Loucy (cell line): ENCODE results near the gene C1QTNF9B.
"Not testable (repeated sequence)": the region's sequence is repeated elsewhere in the genome, so short reads cannot be mapped to it uniquely, and the experiment has no call there.

Experiments used
- H2AFZ ChIP-seq: fragments of 200-600 bp; sonication (generic); 2 replicates; pipeline ENCODE4 v1.6.0; 2016; ENCODE audit warnings: antibody characterized with exemption, mild to moderate bottlenecking, low read length, moderate library complexity
- H3F3A ChIP-seq: fragments of 200-600 bp; 2 replicates; pipeline ENCODE4 v1.6.0; 2016; ENCODE audit warnings: antibody characterized with exemption, low read depth, mild to moderate bottlenecking
- H3K27me3 ChIP-seq: fragments of 200-600 bp; sonication (generic); 2 replicates; pipeline ENCODE4 v1.6.1; 2014; ENCODE audit warnings: low read length, mild to moderate bottlenecking; ENCODE audit not compliant: insufficient read depth, poor library complexity, severe bottlenecking
- H3K36me3 ChIP-seq: fragments of 200-600 bp; sonication (generic); 2 replicates; pipeline ENCODE4 v1.6.1; 2016; ENCODE audit warnings: low read length; ENCODE audit not compliant: insufficient read depth
- H3K4me1 ChIP-seq: fragments of 200-600 bp; sonication (generic); 2 replicates; pipeline ENCODE4 v1.5.1; 2014; ENCODE audit warnings: low read length, mild to moderate bottlenecking; ENCODE audit not compliant: insufficient read depth, poor library complexity, severe bottlenecking
- H3K4me2 ChIP-seq: fragments of 200-600 bp; sonication (generic); 2 replicates; pipeline ENCODE4 v1.6.0; 2014; ENCODE audit warnings: antibody characterized with exemption, low read length, low read depth, mild to moderate bottlenecking; ENCODE audit not compliant: poor library complexity, severe bottlenecking
- H3K4me3 ChIP-seq: fragments of 200-600 bp; sonication (generic); 2 replicates; pipeline ENCODE4 v1.5.1; 2014; ENCODE audit warnings: low read length, mild to moderate bottlenecking, mixed read lengths; ENCODE audit not compliant: poor library complexity, severe bottlenecking
- H3K79me2 ChIP-seq: fragments of 200-600 bp; sonication (generic); 2 replicates; pipeline ENCODE4 v1.6.1; 2014; ENCODE audit warnings: low read length; ENCODE audit not compliant: insufficient read depth
- H3K9ac ChIP-seq: fragments of 200-600 bp; sonication (generic); 2 replicates; pipeline ENCODE4 v1.6.0; 2014; ENCODE audit warnings: mild to moderate bottlenecking, low read depth, low read length, moderate library complexity; ENCODE audit not compliant: poor library complexity, severe bottlenecking
- H3K9me2 ChIP-seq: fragments of 200-600 bp; sonication (generic); replicated peaks from 2 replicates; pipeline ENCODE4 v1.6.1; 2016; ENCODE audit warnings: low read depth, low read length, mixed read lengths
- H3K9me3 ChIP-seq: fragments of 200-600 bp; sonication (generic); 2 replicates; pipeline ENCODE4 v1.6.1; 2014; ENCODE audit warnings: mild to moderate bottlenecking, antibody characterized with exemption, low read length, low read depth; ENCODE audit not compliant: insufficient read depth
- H4K20me1 ChIP-seq: fragments of 200-600 bp; sonication (generic); 2 replicates; pipeline ENCODE4 v1.6.0; 2014; ENCODE audit warnings: antibody characterized with exemption, low read length, mild to moderate bottlenecking; ENCODE audit not compliant: insufficient read depth, poor library complexity, severe bottlenecking
- CTCF ChIP-seq: fragments of 200-600 bp; sonication (generic); conservative IDR thresholded peaks from 2 replicates; pipeline ENCODE4 v1.5.1; 2014; ENCODE audit warnings: mild to moderate bottlenecking, antibody characterized with exemption, low read length
- EZH2phosphoT487 ChIP-seq: fragments of 200-600 bp; IDR thresholded peaks from 2 replicates; pipeline ENCODE4 v1.6.1; 2018; ENCODE audit warnings: antibody characterized with exemption, mild to moderate bottlenecking, moderate library complexity, borderline replicate concordance

The C1QTNF9B gene

GRCh38 chr13:23898101-23898500 is 799 bp upstream of the C1QTNF9B start:
- Histone ChIP-seq H3K9ac (no peak overlapping the region), H3K4me2 (no peak overlapping the region)

GRCh38 chr13:23894746-23895145 is 2.6 kb downstream of the C1QTNF9B start:
- H3K4me1 ChIP-seq, H3K9me3 ChIP-seq, H3K27me3 ChIP-seq: not testable (repeated sequence)

More at GRCh38 chr13:23898101-23898500, 799 bp upstream of the C1QTNF9B start:
- no peaks in the 10 kb centered on the region for H3K36me3 ChIP-seq
- H3K27me3 ChIP-seq, result no peaks in the 10 kb centered on the region
- H2AFZ ChIP-seq, result no peak overlapping the region
- H4K20me1 ChIP-seq, result no peaks in the 10 kb centered on the region
- no peaks in the 10 kb centered on the region for H3K9me2 ChIP-seq
- no peaks in the 10 kb centered on the region for H3K9me3 ChIP-seq
- TF ChIP-seq EZH2phosphoT487 (no peak), CTCF (no peak)
- no peaks in the 10 kb centered on the region for H3K79me2 ChIP-seq
- no peak overlapping the region for H3K4me3 ChIP-seq
- peaks cover 3% of the 10 kb centered on the region for H3K4me1 ChIP-seq
- no peaks in the 10 kb centered on the region for H3F3A ChIP-seq

DNA sequence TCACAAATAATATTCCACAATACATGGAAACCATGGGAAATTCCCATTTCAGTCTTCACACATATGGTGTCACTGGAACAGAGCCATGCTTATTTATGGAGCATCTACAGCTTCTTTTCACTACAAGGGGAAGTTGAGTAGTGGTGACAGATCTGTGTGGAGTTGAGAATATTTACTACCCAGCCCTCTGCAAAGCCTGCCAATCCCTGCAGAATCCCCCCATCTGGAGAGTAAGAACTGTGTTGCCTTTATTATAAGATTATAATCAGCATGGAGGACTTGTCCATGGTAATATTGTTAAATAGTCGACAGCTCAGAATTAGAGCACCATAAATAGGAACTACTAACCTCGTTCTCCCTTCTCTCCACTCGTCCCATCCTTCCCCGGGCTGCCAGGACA is 3.5 kb downstream of the C1QTNF9B start:
- H3F3A ChIP-seq, H3K4me3 ChIP-seq, H2AFZ ChIP-seq, H3K9ac ChIP-seq, H3K4me1 ChIP-seq, H3K4me2 ChIP-seq, H3K36me3 ChIP-seq, H3K9me3 ChIP-seq, H3K79me2 ChIP-seq, H4K20me1 ChIP-seq, H3K9me2 ChIP-seq, H3K27me3 ChIP-seq: not testable (repeated sequence)

More at GRCh38 chr13:23894746-23895145, 2.6 kb downstream of the C1QTNF9B start:
- not testable (repeated sequence) for H4K20me1 ChIP-seq, H3K9me2 ChIP-seq, H3F3A ChIP-seq, H3K36me3 ChIP-seq, H3K79me2 ChIP-seq, H2AFZ ChIP-seq, H3K4me3 ChIP-seq, H3K4me2 ChIP-seq, H3K9ac ChIP-seq

GRCh38 chr13:23889615-23890607 is 7.4 kb downstream of the C1QTNF9B start:
- Histone ChIP-seq H3K4me1 (peaks cover 15% of the 10 kb centered on the region), H3K9ac (peak overlapping the region; percentile 42), H3K9me2 (no peaks in the 10 kb centered on the region), H3K79me2 (no peaks in the 10 kb centered on the region), H3K27me3 (no peaks in the 10 kb centered on the region), H3K36me3 (no peaks in the 10 kb centered on the region), H3F3A (no peaks in the 10 kb centered on the region), H3K4me2 (peak overlapping the region; percentile 86), H2AFZ (peak overlapping the region; percentile 96), H3K4me3 (peak overlapping the region; percentile 85), H3K9me3 (no peaks in the 10 kb centered on the region), H4K20me1 (no peaks in the 10 kb centered on the region)
- TF ChIP-seq EZH2phosphoT487 (no peak), CTCF (peak; percentile 60)
